Measurements from ENCODE around the gene SLC26A2. TPM values are rescaled to one million over a fixed set of nuclear protein-coding genes. Genes with fewer than 3 reads are reported as not detected.

Gene SLC26A2
- total and polyA plus RNA-seq, 5 donors from 2014 or later: 2.7 to 6.7 (median 3.7) TPM

GRCh38 chr5:149959406-149960236 lies 937 bp upstream of the SLC26A2 start:
- peak; percentile 22 to 73 (median 31) for DNase-seq
- no peaks in the 10 kb centered on the region for H3K9me3 ChIP-seq (ENCODE audit: control insufficient read depth in 2 of 2, low read length in 2 of 2)
- peak overlapping the region; percentile 93 to 97 (median 96) for H3K4me3 Mint-ChIP-seq
- H3K36me3 Mint-ChIP-seq: peaks cover 4% of the 10 kb centered on the region
- H3K4me1 ChIP-seq (ENCODE audit: control insufficient read depth, insufficient read depth, low read length, poor library complexity, severe bottlenecking): peaks cover 20% of the 10 kb centered on the region
- peak overlapping the region; percentile 78 for H3K4me3 ChIP-seq (ENCODE audit: low read depth, low read length)
- no peaks in the 10 kb centered on the region for H3K27me3 Mint-ChIP-seq
- peak overlapping the region; percentile 82 for H3K27ac ChIP-seq (ENCODE audit: insufficient read depth, low read length, poor library complexity, severe bottlenecking)
- H3K4me1 Mint-ChIP-seq: peaks cover 13 to 35% (median 27%) of the 10 kb centered on the region in 4 donors
- no peaks in the 10 kb centered on the region for H3K27me3 ChIP-seq (ENCODE audit: control insufficient read depth, insufficient read depth, low read length)
- H3K27ac Mint-ChIP-seq: peak overlapping the region; percentile 91 to 99 (median 96)
- no peaks in the 10 kb centered on the region for H3K9me3 Mint-ChIP-seq
- no peak for ATAC-seq (ENCODE audit: low read depth in 2 of 2)
- H3K36me3 ChIP-seq (ENCODE audit: control insufficient read depth, insufficient read depth, low read length): no peaks in the 10 kb centered on the region

- H3K36me3 Mint-ChIP-seq: peaks cover 7% of the 10 kb centered on the region
- H3K27ac ChIP-seq (ENCODE audit: insufficient read depth, low read length, poor library complexity, severe bottlenecking): peak overlapping the region; percentile 82
Observed at GRCh38 chr5:149961186-149961685, 678 bp downstream of the SLC26A2 start.

GRCh38 chr5:149961957-149962409 lies 1.4 kb downstream of the SLC26A2 start:
- H3K4me1 ChIP-seq (ENCODE audit: control insufficient read depth, insufficient read depth, low read length, poor library complexity, severe bottlenecking): peaks cover 20% of the 10 kb centered on the region
- no peaks in the 10 kb centered on the region for H3K27me3 ChIP-seq (ENCODE audit: control insufficient read depth, insufficient read depth, low read length)
- no peaks in the 10 kb centered on the region for H3K36me3 ChIP-seq (ENCODE audit: control insufficient read depth, insufficient read depth, low read length)
- H3K27me3 Mint-ChIP-seq: no peaks in the 10 kb centered on the region
- peak in 2 of 3 donors; percentile 3 to 25 for DNase-seq
- H3K9me3 Mint-ChIP-seq: no peaks in the 10 kb centered on the region
- H3K4me3 ChIP-seq (ENCODE audit: low read depth, low read length): peak overlapping the region; percentile 81
- peak overlapping the region; percentile 91 to 97 (median 96) for H3K4me3 Mint-ChIP-seq
- H3K36me3 Mint-ChIP-seq: peaks cover 7% of the 10 kb centered on the region
- peaks cover 13 to 39% (median 32%) of the 10 kb centered on the region in 4 donors for H3K4me1 Mint-ChIP-seq
- no peak overlapping the region for H3K27ac ChIP-seq (ENCODE audit: insufficient read depth, low read length, poor library complexity, severe bottlenecking)
- ATAC-seq (ENCODE audit: low read depth in 2 of 2): no peak
- H3K9me3 ChIP-seq (ENCODE audit: control insufficient read depth in 2 of 2, low read length in 2 of 2): no peaks in the 10 kb centered on the region
- H3K27ac Mint-ChIP-seq: peak overlapping the region in 2 of 3 donors; percentile 44 to 99

More at GRCh38 chr5:149961186-149961685, 678 bp downstream of the SLC26A2 start:
- no peaks in the 10 kb centered on the region for H3K36me3 ChIP-seq (ENCODE audit: control insufficient read depth, insufficient read depth, low read length)
- H3K4me1 Mint-ChIP-seq: peaks cover 13 to 37% (median 32%) of the 10 kb centered on the region in 4 donors
- no peaks in the 10 kb centered on the region for H3K9me3 ChIP-seq (ENCODE audit: control insufficient read depth in 2 of 2, low read length in 2 of 2)
- H3K27me3 Mint-ChIP-seq: no peaks in the 10 kb centered on the region
- H3K4me1 ChIP-seq (ENCODE audit: control insufficient read depth, insufficient read depth, low read length, poor library complexity, severe bottlenecking): peaks cover 20% of the 10 kb centered on the region
- peak overlapping the region; percentile 91 to 97 (median 96) for H3K4me3 Mint-ChIP-seq
- H3K9me3 Mint-ChIP-seq: no peaks in the 10 kb centered on the region
- peak overlapping the region in 2 of 3 donors; percentile 90 to 99 for H3K27ac Mint-ChIP-seq
- no peak for ATAC-seq (ENCODE audit: low read depth in 2 of 2)
- no peaks in the 10 kb centered on the region for H3K27me3 ChIP-seq (ENCODE audit: control insufficient read depth, insufficient read depth, low read length)
- H3K4me3 ChIP-seq (ENCODE audit: low read depth, low read length): peak overlapping the region; percentile 81
- DNase-seq: no peak

GRCh38 chr5:149962601-149963300 lies 2.2 kb downstream of the SLC26A2 start:
- no peaks in the 10 kb centered on the region for H3K36me3 ChIP-seq (ENCODE audit: control insufficient read depth, insufficient read depth, low read length)
- Mint-ChIP-seq H3K9me3 (no peaks in the 10 kb centered on the region), H3K27ac (peak overlapping the region in 2 of 3 donors; percentile 51 to 99), H3K27me3 (no peaks in the 10 kb centered on the region), H3K4me1 (peaks cover 13 to 43% (median 34%) of the 10 kb centered on the region in 4 donors), H3K36me3 (peaks cover 14% of the 10 kb centered on the region), H3K4me3 (peak overlapping the region in 3 of 4 donors; percentile 19 to 96 (median 35))
- DNase-seq: no peak
- no peaks in the 10 kb centered on the region for H3K9me3 ChIP-seq (ENCODE audit: control insufficient read depth in 2 of 2, low read length in 2 of 2)
- H3K4me1 ChIP-seq (ENCODE audit: control insufficient read depth, insufficient read depth, low read length, poor library complexity, severe bottlenecking): peaks cover 20% of the 10 kb centered on the region
- ATAC-seq (ENCODE audit: low read depth in 2 of 2): no peak
- no peaks in the 10 kb centered on the region for H3K27me3 ChIP-seq (ENCODE audit: control insufficient read depth, insufficient read depth, low read length)
- no peak overlapping the region for H3K27ac ChIP-seq (ENCODE audit: insufficient read depth, low read length, poor library complexity, severe bottlenecking)
- H3K4me3 ChIP-seq (ENCODE audit: low read depth, low read length): no peak overlapping the region

DNA sequence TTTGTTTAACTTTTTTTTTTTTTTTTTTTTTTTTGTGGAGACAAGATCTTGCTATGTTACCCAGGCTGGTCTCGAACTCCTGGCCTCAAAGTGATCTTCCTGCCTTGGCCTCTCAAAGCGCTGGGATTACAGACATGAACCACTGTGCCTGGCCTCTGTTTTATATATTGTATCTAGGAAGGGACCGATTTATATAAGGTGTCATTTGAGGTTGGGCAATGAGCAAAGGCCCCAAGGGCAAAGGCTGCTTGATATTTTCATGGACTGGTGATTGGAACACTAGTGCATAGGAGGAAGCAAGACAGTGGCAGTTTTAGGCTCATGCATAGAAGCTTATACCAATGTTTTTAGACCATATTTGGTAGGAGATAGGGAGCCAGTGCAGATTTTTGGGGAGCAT lies 3.2 kb downstream of the SLC26A2 start:
- peaks cover 20% of the 10 kb centered on the region for H3K4me1 ChIP-seq (ENCODE audit: control insufficient read depth, insufficient read depth, low read length, poor library complexity, severe bottlenecking)
- no peak overlapping the region for H3K4me3 ChIP-seq (ENCODE audit: low read depth, low read length)
- peak overlapping the region in 1 of 4 donors; percentile 68 for H3K4me3 Mint-ChIP-seq
- H3K27ac ChIP-seq (ENCODE audit: insufficient read depth, low read length, poor library complexity, severe bottlenecking): no peak overlapping the region
- H3K36me3 Mint-ChIP-seq: peaks cover 14% of the 10 kb centered on the region
- no peaks in the 10 kb centered on the region for H3K27me3 ChIP-seq (ENCODE audit: control insufficient read depth, insufficient read depth, low read length)
- peaks cover 13 to 43% (median 33%) of the 10 kb centered on the region in 4 donors for H3K4me1 Mint-ChIP-seq
- DNase-seq (no peak), ATAC-seq (ENCODE audit: low read depth in 2 of 2) (no peak)
- H3K9me3 ChIP-seq (ENCODE audit: control insufficient read depth in 2 of 2, low read length in 2 of 2): no peaks in the 10 kb centered on the region
- no peak overlapping the region for H3K27ac Mint-ChIP-seq
- no peaks in the 10 kb centered on the region for H3K36me3 ChIP-seq (ENCODE audit: control insufficient read depth, insufficient read depth, low read length)
- H3K9me3 Mint-ChIP-seq: no peaks in the 10 kb centered on the region
- no peaks in the 10 kb centered on the region for H3K27me3 Mint-ChIP-seq

DNA sequence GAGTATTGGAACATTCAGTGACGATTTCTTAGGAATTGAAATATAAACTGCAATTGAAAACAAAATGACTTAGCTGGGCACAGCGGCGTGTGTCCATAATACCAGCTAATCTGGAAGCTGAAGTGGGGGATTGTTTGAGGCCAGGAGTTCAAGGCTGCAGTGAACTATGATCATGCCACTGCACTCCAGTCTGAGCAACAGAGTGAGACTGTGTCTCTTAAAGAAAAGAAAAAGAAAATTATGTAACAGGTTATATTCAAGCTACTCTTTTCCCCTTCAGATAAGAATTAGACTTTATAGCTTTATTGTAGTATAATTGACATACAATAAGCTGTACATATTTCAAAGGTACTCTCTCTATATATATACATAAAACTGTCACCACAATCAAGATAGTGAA lies 6.4 kb downstream of the SLC26A2 start:
- Mint-ChIP-seq H3K27me3 (no peaks in the 10 kb centered on the region), H3K4me3 (no peak overlapping the region), H3K36me3 (peaks cover 26% of the 10 kb centered on the region), H3K4me1 (peaks cover 12 to 35% (median 21%) of the 10 kb centered on the region in 4 donors), H3K27ac (peak overlapping the region in 2 of 3 donors; percentile 29 to 60), H3K9me3 (no peaks in the 10 kb centered on the region)
- no peak overlapping the region for H3K4me3 ChIP-seq (ENCODE audit: low read depth, low read length)
- H3K36me3 ChIP-seq (ENCODE audit: control insufficient read depth, insufficient read depth, low read length): peaks cover 3% of the 10 kb centered on the region
- no peaks in the 10 kb centered on the region for H3K9me3 ChIP-seq (ENCODE audit: control insufficient read depth in 2 of 2, low read length in 2 of 2)
- no peak for ATAC-seq (ENCODE audit: low read depth in 2 of 2)
- no peaks in the 10 kb centered on the region for H3K27me3 ChIP-seq (ENCODE audit: control insufficient read depth, insufficient read depth, low read length)
- H3K27ac ChIP-seq (ENCODE audit: insufficient read depth, low read length, poor library complexity, severe bottlenecking): no peak overlapping the region
- no peak for DNase-seq
- H3K4me1 ChIP-seq (ENCODE audit: control insufficient read depth, insufficient read depth, low read length, poor library complexity, severe bottlenecking): peaks cover 3% of the 10 kb centered on the region

GRCh38 chr5:149969181-149969930 lies 8.8 kb downstream of the SLC26A2 start:
- no peaks in the 10 kb centered on the region for H3K9me3 Mint-ChIP-seq
- DNase-seq (no peak), ATAC-seq (ENCODE audit: low read depth in 2 of 2) (no peak)
- no peaks in the 10 kb centered on the region for H3K27me3 Mint-ChIP-seq
- Histone ChIP-seq H3K36me3 (ENCODE audit: control insufficient read depth, insufficient read depth, low read length) (peaks cover 3% of the 10 kb centered on the region), H3K27ac (ENCODE audit: insufficient read depth, low read length, poor library complexity, severe bottlenecking) (no peak overlapping the region), H3K4me3 (ENCODE audit: low read depth, low read length) (no peak overlapping the region), H3K9me3 (ENCODE audit: control insufficient read depth in 2 of 2, low read length in 2 of 2) (no peaks in the 10 kb centered on the region), H3K4me1 (ENCODE audit: control insufficient read depth, insufficient read depth, low read length, poor library complexity, severe bottlenecking) (no peaks in the 10 kb centered on the region), H3K27me3 (ENCODE audit: control insufficient read depth, insufficient read depth, low read length) (no peaks in the 10 kb centered on the region)
- H3K36me3 Mint-ChIP-seq: peaks cover 26% of the 10 kb centered on the region
- H3K4me3 Mint-ChIP-seq: no peak overlapping the region
- peaks cover 16 to 32% (median 19%) of the 10 kb centered on the region in 4 donors for H3K4me1 Mint-ChIP-seq
- peak overlapping the region in 2 of 3 donors; percentile 0 to 33 for H3K27ac Mint-ChIP-seq

Measured in CD4-positive, CD25-positive, alpha-beta regulatory T cell (primary cell).